GM12874 (cell line): ENCODE measurements around the gene TYW1B.

ENCODE experiments used
- TF ChIP-seq, protein P1 (sequence below): IDR thresholded peaks from 2 replicates; pipeline ENCODE4 v1.5.1; 2011; ENCODE audit warnings: low read depth, mild to moderate bottlenecking, control low read depth, low read length, moderate library complexity; ENCODE audit not compliant: insufficient read depth

The TYW1B gene

GRCh38 chr7:72781161-72781560 lies 46.8 kb downstream of the TYW1B start:
- TF ChIP-seq, protein P1, sequence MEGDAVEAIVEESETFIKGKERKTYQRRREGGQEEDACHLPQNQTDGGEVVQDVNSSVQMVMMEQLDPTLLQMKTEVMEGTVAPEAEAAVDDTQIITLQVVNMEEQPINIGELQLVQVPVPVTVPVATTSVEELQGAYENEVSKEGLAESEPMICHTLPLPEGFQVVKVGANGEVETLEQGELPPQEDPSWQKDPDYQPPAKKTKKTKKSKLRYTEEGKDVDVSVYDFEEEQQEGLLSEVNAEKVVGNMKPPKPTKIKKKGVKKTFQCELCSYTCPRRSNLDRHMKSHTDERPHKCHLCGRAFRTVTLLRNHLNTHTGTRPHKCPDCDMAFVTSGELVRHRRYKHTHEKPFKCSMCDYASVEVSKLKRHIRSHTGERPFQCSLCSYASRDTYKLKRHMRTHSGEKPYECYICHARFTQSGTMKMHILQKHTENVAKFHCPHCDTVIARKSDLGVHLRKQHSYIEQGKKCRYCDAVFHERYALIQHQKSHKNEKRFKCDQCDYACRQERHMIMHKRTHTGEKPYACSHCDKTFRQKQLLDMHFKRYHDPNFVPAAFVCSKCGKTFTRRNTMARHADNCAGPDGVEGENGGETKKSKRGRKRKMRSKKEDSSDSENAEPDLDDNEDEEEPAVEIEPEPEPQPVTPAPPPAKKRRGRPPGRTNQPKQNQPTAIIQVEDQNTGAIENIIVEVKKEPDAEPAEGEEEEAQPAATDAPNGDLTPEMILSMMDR, result no peak

DNA sequence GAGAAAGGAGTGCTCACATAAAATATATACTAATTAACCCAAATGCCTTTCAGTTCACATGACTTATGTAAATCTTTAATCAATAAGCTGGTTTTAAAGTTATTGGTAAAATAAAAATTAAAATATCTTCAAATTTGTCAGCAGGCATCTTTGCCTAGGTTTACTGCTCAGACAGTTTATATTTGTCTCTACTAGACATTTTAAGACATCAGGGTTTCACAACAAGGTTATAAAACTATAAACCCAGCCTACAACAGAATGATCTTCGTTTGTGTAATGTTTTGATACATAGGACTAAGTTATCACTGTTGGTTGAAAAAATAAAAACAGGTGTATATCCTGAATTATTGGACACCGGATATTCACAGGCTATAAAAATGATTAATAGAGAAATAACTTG lies 67.4 kb downstream of the TYW1B start:
- TF ChIP-seq, protein P1, result no peak

DNA sequence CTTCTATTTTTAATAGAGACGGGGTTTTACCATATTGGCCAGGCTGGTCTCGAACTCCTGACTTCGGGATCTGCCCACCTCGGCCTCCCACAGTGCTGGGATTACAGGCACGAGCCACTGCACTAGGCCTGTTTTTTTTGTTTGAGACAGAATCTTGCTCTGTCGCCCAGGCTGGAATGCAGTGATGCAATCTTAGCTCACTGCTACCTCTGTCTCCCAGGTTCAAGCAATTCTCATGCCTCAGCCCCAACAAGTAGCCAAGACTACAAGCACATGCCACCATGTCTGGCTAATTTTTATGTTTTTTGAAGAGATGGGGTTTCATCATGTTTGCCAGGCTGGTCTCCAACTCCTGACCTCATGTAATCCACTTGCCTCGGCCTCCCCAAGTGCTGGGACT lies 73.7 kb downstream of the TYW1B start:
- TF ChIP-seq, protein P1, result no peak

GRCh38 chr7:72753781-72754180 lies 74.2 kb downstream of the TYW1B start:
- TF ChIP-seq, protein P1, result no peak

GRCh38 chr7:72751978-72752377 lies 76.0 kb downstream of the TYW1B start:
- TF ChIP-seq, protein P1, result no peak

DNA sequence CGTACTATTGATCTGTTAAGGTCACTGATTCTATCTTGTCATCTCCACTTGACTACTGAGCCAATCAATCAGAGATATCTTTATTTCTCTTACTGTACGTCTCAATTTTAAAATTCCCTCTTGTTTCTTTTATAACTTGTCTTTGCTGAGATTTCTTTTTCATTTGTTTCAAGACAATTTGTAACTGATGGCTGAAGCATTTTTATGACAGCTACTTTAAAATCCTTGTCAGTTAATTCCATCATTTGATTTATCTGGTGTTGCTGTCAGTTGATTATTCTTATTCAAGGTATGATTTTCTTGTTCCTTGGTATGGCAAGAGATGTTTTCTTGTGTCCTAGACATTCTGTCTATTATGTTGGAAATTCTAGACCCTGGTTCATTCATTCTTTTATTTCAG lies 76.6 kb downstream of the TYW1B start:
- TF ChIP-seq, protein P1, result no peak

DNA sequence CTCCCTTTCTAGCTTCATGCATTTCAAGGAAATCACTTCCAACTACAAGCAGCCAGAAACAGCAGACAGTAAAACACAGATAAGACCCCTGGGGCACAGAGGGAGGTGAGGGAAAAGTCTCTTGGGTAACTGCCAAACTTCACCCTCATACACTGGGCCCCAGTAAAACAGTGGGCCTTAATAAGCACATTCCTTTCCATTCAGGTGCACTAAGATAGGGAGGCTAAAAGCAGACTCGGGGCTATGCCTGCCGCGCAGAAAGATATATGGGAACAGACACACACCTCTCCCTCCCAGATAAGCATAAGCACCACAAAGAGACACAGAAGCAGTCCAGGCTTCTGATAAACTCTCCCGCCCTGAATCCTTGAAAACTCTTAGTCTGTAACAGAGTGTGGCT lies 117.0 kb downstream of the TYW1B start:
- TF ChIP-seq, protein P1, result no peak

GRCh38 chr7:72709909-72710308 lies 118.1 kb downstream of the TYW1B start:
- TF ChIP-seq, protein P1, result no peak
